ENCODE measurements around the gene SPNS2. TPM values are rescaled to one million over a fixed set of nuclear protein-coding genes. Genes with fewer than 3 reads are reported as not detected.

The SPNS2 gene
- total RNA-seq, 1 experiment from 2014 or later: 1.6 TPM

DNA sequence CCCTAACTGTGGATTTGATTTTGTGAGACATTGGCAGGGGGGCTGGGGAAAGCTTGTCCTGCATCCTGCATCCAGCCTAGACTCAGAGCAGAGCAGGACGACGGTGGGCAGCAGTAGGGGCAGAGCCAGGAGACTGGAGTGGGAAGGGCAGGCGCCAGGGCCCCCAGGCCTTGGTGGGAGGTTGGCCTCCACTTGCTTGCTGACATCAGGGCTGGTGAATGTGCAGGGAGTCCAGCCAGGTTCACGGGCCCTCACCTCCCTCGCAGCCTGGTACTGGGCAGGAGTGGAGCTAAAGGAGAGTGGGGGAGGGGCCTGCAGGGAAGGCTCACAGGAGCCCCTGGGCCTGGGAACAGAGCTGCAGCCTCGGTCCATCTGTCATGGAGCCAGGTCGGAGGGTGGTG, 83.4 kb downstream of the SPNS2 start:
- Histone ChIP-seq H3K27me3 (ENCODE audit: insufficient read depth, low read length) (peaks cover 5% of the 10 kb centered on the region; the same call in 1 of the 2 replicates), H3K27ac (ENCODE audit: low read depth, low read length) (no peak overlapping the region), H3K4me3 (replicated peaks in 1 of 2; ENCODE audit: low read depth in 1 of 2, low read length in 2 of 2) (no peak overlapping the region), H3K9me2 (ENCODE audit: insufficient read depth) (no peaks in the 10 kb centered on the region), H3K36me3 (ENCODE audit: control insufficient read depth in 1 of 2, insufficient read depth in 2 of 2, low read length in 2 of 2) (no peaks in the 10 kb centered on the region), H2AFZ (ENCODE audit: low read depth, low read length, poor library complexity, severe bottlenecking) (no peak overlapping the region), H3K4me1 (ENCODE audit: control insufficient read depth in 1 of 2, insufficient read depth in 2 of 2, low read length in 2 of 2) (peaks cover 5 to 23% of the 10 kb centered on the region in 2 experiments; a peak in 3 of 4 replicates), H4K20me1 (ENCODE audit: insufficient read depth) (no peaks in the 10 kb centered on the region), H3K4me2 (ENCODE audit: low read length) (no peak overlapping the region), H3K79me2 (ENCODE audit: insufficient read depth, low read length) (no peaks in the 10 kb centered on the region), H3K9ac (ENCODE audit: low read length) (no peak overlapping the region), H3K9me3 (ENCODE audit: control insufficient read depth in 1 of 2, insufficient read depth in 1 of 2, low read depth in 1 of 2, low read length in 2 of 2) (no peaks in the 10 kb centered on the region)
- no TSS peak for BruUV-seq (replicated peaks)
- no peak for TF ChIP-seq ZNF274 (IDR thresholded peaks at IDR 0.05; ENCODE audit: low read depth, low read length)
- TF ChIP-seq SIN3A (IDR thresholded peaks at IDR 0.05; ENCODE audit: low read depth): no peak
- TF ChIP-seq CBX3 (IDR thresholded peaks at IDR 0.05; ENCODE audit: low read depth): no peak
- TF ChIP-seq POLR2A (IDR thresholded peaks at IDR 0.05; ENCODE audit: borderline replicate concordance, extremely low read depth, insufficient read depth, insufficient read length): no peak
- TF ChIP-seq, protein P1, sequence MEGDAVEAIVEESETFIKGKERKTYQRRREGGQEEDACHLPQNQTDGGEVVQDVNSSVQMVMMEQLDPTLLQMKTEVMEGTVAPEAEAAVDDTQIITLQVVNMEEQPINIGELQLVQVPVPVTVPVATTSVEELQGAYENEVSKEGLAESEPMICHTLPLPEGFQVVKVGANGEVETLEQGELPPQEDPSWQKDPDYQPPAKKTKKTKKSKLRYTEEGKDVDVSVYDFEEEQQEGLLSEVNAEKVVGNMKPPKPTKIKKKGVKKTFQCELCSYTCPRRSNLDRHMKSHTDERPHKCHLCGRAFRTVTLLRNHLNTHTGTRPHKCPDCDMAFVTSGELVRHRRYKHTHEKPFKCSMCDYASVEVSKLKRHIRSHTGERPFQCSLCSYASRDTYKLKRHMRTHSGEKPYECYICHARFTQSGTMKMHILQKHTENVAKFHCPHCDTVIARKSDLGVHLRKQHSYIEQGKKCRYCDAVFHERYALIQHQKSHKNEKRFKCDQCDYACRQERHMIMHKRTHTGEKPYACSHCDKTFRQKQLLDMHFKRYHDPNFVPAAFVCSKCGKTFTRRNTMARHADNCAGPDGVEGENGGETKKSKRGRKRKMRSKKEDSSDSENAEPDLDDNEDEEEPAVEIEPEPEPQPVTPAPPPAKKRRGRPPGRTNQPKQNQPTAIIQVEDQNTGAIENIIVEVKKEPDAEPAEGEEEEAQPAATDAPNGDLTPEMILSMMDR (IDR thresholded peaks at IDR 0.05 in 2 of 3, conservative IDR thresholded peaks at IDR 0.05 in 1 of 3; ENCODE audit: borderline replicate concordance in 1 of 3, insufficient read depth in 1 of 3, low read depth in 2 of 3, low read length in 2 of 3): no peak
- TF ChIP-seq, protein P2, sequence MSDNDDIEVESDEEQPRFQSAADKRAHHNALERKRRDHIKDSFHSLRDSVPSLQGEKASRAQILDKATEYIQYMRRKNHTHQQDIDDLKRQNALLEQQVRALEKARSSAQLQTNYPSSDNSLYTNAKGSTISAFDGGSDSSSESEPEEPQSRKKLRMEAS (IDR thresholded peaks at IDR 0.05): no peak
- TF ChIP-seq ZFX (IDR thresholded peaks at IDR 0.05): no peak
- TF ChIP-seq RAD21 (IDR thresholded peaks at IDR 0.05; ENCODE audit: low read depth): no peak
- TF ChIP-seq TCF7L2 (IDR thresholded peaks at IDR 0.05; ENCODE audit: borderline replicate concordance, extremely low read depth, insufficient read depth, insufficient read length): no peak
- TF ChIP-seq ELF1 (IDR thresholded peaks at IDR 0.05; ENCODE audit: borderline replicate concordance, low read depth): no peak
- TF ChIP-seq, protein P3, sequence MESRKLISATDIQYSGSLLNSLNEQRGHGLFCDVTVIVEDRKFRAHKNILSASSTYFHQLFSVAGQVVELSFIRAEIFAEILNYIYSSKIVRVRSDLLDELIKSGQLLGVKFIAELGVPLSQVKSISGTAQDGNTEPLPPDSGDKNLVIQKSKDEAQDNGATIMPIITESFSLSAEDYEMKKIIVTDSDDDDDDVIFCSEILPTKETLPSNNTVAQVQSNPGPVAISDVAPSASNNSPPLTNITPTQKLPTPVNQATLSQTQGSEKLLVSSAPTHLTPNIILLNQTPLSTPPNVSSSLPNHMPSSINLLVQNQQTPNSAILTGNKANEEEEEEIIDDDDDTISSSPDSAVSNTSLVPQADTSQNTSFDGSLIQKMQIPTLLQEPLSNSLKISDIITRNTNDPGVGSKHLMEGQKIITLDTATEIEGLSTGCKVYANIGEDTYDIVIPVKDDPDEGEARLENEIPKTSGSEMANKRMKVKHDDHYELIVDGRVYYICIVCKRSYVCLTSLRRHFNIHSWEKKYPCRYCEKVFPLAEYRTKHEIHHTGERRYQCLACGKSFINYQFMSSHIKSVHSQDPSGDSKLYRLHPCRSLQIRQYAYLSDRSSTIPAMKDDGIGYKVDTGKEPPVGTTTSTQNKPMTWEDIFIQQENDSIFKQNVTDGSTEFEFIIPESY (IDR thresholded peaks at IDR 0.05; ENCODE audit: extremely low read depth, insufficient replicate concordance, low read length): no peak
- no peak for TF ChIP-seq EGR1 (IDR thresholded peaks at IDR 0.05; ENCODE audit: low read depth)
- no peak for TF ChIP-seq EZH2 (IDR thresholded peaks at IDR 0.05)
- no peak for TF ChIP-seq CEBPB (IDR thresholded peaks at IDR 0.05; ENCODE audit: low read depth)
- no peak for TF ChIP-seq EZH2phosphoT487 (IDR thresholded peaks at IDR 0.05; ENCODE audit: borderline replicate concordance)
- intact Hi-C loops (cut with micrococcal nuclease): no loop called here
- no peak for DNase-seq (ENCODE audit: low read depth, low spot score)
- ChIA-PET RAD21 (ENCODE audit: low non-redundant PET in 1 of 2, low total read pairs in 2 of 2, uncharacterized antibody in 2 of 2, unreplicated experiment in 2 of 2) (no interaction called here), CTCF (interaction anchor here (0.6 kb wide), 1 partner anchor 17 kb away, joined by 3 read pairs; no protein-coding TSS in a partner anchor), POLR2A (no interaction called here)
- ATAC-seq: no peak

Data from HCT116 (cell line).